Measurements from ENCODE around the gene REG4. TPM values are rescaled to one million over a fixed set of nuclear protein-coding genes. Genes with fewer than 3 reads are reported as not detected.

Gene REG4
- polyA plus RNA-seq, 1 of the 3 experiments (the other 2 are of a cell fraction): not detected

DNA sequence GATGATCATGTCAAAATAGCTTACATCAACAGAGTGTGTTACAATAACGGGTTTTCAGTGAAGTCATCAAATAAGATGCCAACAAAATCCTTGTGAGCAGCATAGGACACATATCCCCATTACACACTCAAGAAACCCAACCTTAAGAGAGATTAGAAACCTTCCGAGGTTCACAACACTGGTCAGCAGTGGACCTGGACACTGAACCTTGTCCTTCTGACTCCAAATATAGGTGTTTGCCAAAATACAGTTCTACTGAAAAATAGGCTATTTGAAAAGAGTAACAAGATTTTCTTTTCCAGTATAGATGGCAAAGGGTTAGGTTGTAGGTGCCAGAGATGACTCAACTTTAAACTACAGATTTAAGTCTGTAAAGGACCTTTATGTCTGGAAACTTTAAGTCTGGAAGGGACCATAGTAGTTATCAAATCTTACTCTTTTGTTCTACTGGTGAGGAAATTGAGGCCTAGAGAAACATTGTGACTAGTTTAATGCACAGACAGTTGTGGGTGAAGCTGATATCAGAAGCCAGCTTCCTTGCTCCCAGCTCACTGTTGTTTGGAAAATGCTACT is 811 bp upstream of the REG4 start:
- Histone ChIP-seq H3K27ac (ENCODE audit: low read depth in 2 of 2, low read length in 1 of 2) (no peak overlapping the region), H3K4me1 (ENCODE audit: control insufficient read depth in 1 of 2, insufficient read depth in 2 of 2, low read depth in 1 of 2, low read length in 1 of 2) (peaks cover 2 to 6% of the 10 kb centered on the region in 2 experiments; a peak in 1 of 4 replicates), H3K36me3 (replicated peaks in 1 of 2; ENCODE audit: control insufficient read depth in 1 of 2, insufficient read depth in 2 of 2, low read length in 1 of 2) (no peaks in the 10 kb centered on the region), H3K9me3 (no peaks in the 10 kb centered on the region), H3K79me2 (ENCODE audit: insufficient read depth) (no peaks in the 10 kb centered on the region), H3K9me2 (no peaks in the 10 kb centered on the region), H3K4me3 (ENCODE audit: low read depth in 2 of 2, low read length in 1 of 2) (no peak overlapping the region), H3K9ac (no peak overlapping the region), H4K20me1 (ENCODE audit: insufficient read depth) (no peaks in the 10 kb centered on the region), H3K27me3 (ENCODE audit: insufficient read depth) (peaks cover 8% of the 10 kb centered on the region; the same call in 1 of the 2 replicates), H2AFZ (ENCODE audit: low read depth) (no peak overlapping the region), H3K4me2 (no peak overlapping the region), H3F3A (replicated peaks; ENCODE audit: insufficient read depth) (no peaks in the 10 kb centered on the region)
- DNase-seq: no peak
- no peak for TF ChIP-seq EP300 (IDR thresholded peaks at IDR 0.05; ENCODE audit: borderline replicate concordance in 1 of 2, low read depth in 1 of 2, low read length in 1 of 2)
- no peak for TF ChIP-seq RFX5 (IDR thresholded peaks at IDR 0.05; ENCODE audit: low read length)
- TF ChIP-seq, protein P1, sequence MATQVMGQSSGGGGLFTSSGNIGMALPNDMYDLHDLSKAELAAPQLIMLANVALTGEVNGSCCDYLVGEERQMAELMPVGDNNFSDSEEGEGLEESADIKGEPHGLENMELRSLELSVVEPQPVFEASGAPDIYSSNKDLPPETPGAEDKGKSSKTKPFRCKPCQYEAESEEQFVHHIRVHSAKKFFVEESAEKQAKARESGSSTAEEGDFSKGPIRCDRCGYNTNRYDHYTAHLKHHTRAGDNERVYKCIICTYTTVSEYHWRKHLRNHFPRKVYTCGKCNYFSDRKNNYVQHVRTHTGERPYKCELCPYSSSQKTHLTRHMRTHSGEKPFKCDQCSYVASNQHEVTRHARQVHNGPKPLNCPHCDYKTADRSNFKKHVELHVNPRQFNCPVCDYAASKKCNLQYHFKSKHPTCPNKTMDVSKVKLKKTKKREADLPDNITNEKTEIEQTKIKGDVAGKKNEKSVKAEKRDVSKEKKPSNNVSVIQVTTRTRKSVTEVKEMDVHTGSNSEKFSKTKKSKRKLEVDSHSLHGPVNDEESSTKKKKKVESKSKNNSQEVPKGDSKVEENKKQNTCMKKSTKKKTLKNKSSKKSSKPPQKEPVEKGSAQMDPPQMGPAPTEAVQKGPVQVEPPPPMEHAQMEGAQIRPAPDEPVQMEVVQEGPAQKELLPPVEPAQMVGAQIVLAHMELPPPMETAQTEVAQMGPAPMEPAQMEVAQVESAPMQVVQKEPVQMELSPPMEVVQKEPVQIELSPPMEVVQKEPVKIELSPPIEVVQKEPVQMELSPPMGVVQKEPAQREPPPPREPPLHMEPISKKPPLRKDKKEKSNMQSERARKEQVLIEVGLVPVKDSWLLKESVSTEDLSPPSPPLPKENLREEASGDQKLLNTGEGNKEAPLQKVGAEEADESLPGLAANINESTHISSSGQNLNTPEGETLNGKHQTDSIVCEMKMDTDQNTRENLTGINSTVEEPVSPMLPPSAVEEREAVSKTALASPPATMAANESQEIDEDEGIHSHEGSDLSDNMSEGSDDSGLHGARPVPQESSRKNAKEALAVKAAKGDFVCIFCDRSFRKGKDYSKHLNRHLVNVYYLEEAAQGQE (IDR thresholded peaks at IDR 0.05; ENCODE audit: low read depth, low read length): no peak
- TF ChIP-seq, protein P2, sequence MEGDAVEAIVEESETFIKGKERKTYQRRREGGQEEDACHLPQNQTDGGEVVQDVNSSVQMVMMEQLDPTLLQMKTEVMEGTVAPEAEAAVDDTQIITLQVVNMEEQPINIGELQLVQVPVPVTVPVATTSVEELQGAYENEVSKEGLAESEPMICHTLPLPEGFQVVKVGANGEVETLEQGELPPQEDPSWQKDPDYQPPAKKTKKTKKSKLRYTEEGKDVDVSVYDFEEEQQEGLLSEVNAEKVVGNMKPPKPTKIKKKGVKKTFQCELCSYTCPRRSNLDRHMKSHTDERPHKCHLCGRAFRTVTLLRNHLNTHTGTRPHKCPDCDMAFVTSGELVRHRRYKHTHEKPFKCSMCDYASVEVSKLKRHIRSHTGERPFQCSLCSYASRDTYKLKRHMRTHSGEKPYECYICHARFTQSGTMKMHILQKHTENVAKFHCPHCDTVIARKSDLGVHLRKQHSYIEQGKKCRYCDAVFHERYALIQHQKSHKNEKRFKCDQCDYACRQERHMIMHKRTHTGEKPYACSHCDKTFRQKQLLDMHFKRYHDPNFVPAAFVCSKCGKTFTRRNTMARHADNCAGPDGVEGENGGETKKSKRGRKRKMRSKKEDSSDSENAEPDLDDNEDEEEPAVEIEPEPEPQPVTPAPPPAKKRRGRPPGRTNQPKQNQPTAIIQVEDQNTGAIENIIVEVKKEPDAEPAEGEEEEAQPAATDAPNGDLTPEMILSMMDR (IDR thresholded peaks at IDR 0.05): no peak
- TF ChIP-seq MXI1 (IDR thresholded peaks at IDR 0.05; ENCODE audit: low read depth, low read length): no peak
- TF ChIP-seq, protein P3, sequence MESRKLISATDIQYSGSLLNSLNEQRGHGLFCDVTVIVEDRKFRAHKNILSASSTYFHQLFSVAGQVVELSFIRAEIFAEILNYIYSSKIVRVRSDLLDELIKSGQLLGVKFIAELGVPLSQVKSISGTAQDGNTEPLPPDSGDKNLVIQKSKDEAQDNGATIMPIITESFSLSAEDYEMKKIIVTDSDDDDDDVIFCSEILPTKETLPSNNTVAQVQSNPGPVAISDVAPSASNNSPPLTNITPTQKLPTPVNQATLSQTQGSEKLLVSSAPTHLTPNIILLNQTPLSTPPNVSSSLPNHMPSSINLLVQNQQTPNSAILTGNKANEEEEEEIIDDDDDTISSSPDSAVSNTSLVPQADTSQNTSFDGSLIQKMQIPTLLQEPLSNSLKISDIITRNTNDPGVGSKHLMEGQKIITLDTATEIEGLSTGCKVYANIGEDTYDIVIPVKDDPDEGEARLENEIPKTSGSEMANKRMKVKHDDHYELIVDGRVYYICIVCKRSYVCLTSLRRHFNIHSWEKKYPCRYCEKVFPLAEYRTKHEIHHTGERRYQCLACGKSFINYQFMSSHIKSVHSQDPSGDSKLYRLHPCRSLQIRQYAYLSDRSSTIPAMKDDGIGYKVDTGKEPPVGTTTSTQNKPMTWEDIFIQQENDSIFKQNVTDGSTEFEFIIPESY (IDR thresholded peaks at IDR 0.05; ENCODE audit: borderline replicate concordance, low read depth): no peak
- TF ChIP-seq JUND (IDR thresholded peaks at IDR 0.05): no peak
- TF ChIP-seq, protein P4, sequence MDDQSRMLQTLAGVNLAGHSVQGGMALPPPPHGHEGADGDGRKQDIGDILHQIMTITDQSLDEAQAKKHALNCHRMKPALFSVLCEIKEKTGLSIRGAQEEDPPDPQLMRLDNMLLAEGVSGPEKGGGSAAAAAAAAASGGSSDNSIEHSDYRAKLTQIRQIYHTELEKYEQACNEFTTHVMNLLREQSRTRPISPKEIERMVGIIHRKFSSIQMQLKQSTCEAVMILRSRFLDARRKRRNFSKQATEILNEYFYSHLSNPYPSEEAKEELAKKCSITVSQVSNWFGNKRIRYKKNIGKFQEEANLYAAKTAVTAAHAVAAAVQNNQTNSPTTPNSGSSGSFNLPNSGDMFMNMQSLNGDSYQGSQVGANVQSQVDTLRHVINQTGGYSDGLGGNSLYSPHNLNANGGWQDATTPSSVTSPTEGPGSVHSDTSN (IDR thresholded peaks at IDR 0.05): no peak
- WGBS (ENCODE audit: low lambda C conversion rate): 52% methylated on average over 2 of the region's 2 CpGs
- CTCF ChIA-PET: interaction anchor here (1.0 kb wide), 1 partner anchor 134 kb away, joined by 3 read pairs; no protein-coding TSS in a partner anchor
- POLR2A ChIA-PET: no interaction called here

Data from SK-N-SH (cell line).